Kasumi-1 (cell line): Measurements from ENCODE around the gene TERF2IP.

Experiments
- DNase-seq, 2 experiments: peaks; one replicate each; lab custom pipeline; 2025; lab: John Stamatoyannopoulos, UW

Gene TERF2IP

DNA sequence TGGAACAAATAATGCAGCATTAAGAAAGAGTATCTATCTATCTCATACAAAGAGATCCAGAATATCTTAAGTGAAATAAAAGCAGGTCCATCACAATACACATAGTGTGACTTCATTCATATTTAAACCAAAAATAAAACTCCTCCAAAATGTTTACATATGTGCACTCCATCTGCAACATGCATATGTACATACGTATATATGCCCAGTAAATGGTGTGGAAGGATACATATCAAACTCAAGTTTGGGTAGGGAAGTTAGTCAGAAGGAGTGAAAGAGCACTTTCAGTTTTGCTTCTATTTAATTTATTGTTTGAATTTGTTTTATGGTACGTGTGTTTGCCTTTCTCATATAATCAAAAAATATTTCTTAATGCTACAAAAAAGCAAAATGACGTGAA is 12.5 kb upstream of the TERF2IP start:
- DNase-seq, result no peak

GRCh38 chr16:75640598-75640997 is 7.0 kb upstream of the TERF2IP start:
- DNase-seq, result no peak

GRCh38 chr16:75644240-75645012 is 3.1 kb upstream of the TERF2IP start:
- no peak for DNase-seq

DNA sequence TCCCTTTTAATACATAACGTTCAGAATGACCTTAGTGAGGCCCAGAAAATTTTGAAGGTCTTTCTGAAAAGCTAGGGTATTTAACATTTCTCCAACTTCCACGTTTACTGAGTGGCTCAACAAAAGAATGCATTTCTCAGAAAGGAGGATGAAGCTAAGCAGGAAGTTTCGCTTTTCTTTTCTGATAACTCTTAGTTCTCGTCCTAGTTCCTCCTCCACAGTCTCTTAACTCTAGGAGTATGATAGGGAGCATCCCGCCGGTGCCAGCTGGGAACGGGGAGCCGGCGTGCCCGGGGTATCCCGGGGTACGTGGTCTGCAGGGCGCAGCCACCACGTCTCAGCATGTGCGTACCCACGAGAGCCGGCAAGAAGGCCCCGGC is 471 bp upstream of the TERF2IP start:
- DNase-seq, result peak in 1 of 2 experiments; percentile 37

DNA sequence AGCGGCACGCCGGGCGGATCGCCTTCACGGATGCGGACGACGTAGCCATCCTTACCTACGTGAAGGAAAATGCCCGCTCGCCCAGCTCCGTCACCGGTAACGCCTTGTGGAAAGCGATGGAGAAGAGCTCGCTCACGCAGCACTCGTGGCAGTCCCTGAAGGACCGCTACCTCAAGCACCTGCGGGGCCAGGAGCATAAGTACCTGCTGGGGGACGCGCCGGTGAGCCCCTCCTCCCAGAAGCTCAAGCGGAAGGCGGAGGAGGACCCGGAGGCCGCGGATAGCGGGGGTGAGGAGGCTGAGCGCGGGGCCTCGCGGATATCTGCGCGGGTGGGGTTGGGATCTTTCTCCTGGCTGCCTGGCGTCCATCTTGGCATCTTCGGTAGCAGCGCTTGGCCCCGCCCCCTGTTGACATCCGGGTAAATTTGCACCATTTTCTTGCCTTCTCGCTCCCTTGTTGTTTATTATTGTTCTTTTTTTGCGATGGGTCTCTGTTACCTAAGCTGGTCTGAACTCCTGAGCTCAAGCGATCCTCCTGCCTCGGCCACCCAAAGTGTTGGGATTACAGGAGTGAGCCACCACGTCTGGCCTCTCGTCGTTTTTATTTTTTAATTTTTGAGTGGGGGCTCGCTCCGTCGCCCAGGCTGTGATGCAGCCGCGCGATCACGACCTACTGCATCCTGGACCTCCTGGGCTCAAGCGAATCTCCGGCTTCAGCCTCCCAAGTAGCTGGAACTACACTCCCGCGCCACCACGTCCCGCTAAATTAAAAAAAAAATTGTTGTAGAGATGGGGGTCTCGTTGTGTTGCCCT is 898 bp downstream of the TERF2IP start:
- peak; percentile 58 to 77 for DNase-seq

GRCh38 chr16:75653922-75654321 is 6.3 kb downstream of the TERF2IP start:
- no peak for DNase-seq

DNA sequence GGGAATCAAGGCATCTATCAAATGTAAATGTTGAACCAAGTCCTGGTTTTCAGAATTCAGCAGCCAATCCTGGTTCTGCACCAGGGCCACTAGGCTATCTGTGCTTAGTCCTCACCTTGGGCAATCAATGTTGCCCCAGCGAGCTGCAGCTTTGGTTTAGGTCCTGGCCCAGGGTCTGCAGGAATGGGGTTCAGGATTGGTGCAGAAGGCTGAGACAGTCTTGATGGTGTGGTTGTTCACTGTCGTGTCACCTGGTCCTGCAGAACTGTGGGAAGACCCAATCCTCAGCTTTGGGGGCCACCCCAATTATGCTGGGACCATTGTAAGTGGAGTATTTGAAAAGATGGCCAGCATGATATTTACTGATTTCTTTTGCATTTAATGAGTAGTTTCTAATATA is 10.6 kb downstream of the TERF2IP start:
- no peak for DNase-seq

GRCh38 chr16:75660321-75660720 is 12.7 kb downstream of the TERF2IP start:
- DNase-seq, result no peak

- no peak for DNase-seq
These were observed 13.2 kb downstream of the TERF2IP start for GRCh38 chr16:75660726-75661302.

DNA sequence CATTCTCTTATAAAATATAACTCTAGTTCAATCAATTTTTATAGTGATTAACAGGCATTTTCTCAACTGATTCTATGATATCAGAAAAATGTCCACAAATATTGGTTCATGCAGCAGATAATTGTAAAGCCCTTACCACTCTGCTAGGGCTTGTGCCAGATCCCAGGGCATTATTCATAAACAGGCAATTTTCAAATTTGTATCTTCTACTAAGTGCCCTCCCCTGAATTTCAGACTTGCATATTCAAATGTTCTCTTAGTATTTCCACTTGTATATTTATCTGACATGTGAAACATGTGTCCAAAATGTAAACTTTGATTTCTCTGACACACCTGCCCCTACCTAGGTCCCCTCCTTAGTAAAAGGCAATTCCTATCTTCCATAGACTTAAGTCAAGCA is 19.9 kb downstream of the TERF2IP start:
- no peak for DNase-seq

DNA sequence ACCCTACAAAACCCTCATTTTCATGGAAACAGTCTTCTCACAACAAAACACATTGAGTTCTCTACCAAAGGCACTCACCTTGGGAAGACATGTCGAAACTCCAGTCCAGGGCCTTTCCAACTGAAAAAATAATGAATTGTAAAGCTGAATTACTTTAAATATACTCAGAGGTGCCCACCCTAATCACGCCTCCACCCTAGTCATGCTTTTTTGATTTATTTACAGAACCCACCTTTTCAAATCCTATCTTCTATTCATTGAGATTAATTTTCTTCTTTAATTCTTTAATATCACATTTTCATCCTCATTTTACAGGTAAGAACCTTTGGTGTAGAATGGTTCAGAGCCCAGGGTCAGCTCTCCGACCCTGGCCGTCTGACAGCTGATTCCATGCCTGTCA is 29.3 kb downstream of the TERF2IP start, which contains the start of gene CPHXL2:
Gene CPHXL2 (minus strand): TSS at position 101 of the 400 bp plus-strand sequence. CDS start 10 bp downstream, at position 91.
- no peak for DNase-seq

DNA sequence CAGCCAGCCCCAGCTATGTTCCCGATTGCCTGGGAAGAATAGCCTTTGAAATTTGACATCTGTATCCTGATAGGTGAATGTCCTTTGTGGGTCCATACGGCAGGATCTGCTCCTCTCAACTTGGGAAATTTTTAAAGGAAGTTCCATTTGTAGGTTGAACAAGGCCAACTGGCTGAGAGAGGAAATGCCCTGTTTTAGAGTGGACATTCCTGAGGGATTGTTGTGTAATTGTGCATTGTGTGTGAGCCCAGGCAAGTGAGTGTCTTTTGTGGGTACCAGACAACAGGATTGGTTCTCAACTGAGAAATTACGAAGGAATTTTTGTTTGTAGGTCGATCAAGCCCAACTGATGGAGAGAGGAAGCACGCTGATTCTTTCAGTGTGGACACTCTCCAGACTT is 31.8 kb downstream of the TERF2IP start:
- DNase-seq, result no peak

GRCh38 chr16:75682308-75682707 is 34.7 kb downstream of the TERF2IP start:
- DNase-seq, result no peak

DNA sequence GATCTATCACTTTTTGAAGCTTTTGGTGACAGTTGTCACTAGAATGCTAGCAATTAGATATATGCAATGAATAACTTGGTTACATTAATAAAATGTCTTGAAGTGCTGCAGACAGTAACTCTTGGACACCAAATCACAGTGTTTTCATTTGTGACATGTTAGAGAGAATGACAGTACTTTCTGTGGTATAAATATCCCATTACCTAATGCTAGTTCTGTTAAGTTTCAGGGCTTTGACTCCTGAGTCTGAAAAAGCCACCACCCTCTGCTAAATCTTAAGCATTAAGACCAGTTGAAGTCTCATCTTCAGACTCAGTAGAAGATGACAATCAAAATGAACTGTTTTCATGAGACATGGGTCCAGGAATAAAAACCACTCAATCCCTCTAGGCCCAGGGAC is 39.8 kb downstream of the TERF2IP start:
- no peak for DNase-seq

- DNase-seq, result no peak
These were observed 48.1 kb downstream of the TERF2IP start for GRCh38 chr16:75695708-75696107.

GRCh38 chr16:75697571-75697970 is 50.0 kb downstream of the TERF2IP start:
- no peak for DNase-seq

GRCh38 chr16:75701361-75701760 is 53.8 kb downstream of the TERF2IP start, which contains the start of gene DUXB:
DUXB (minus strand) TSS chr16:75701461; CDS start chr16:75701418, 43 bp downstream.
- no peak for DNase-seq

- DNase-seq, result no peak
These were observed 54.7 kb downstream of the TERF2IP start for GRCh38 chr16:75702242-75702641.

DNA sequence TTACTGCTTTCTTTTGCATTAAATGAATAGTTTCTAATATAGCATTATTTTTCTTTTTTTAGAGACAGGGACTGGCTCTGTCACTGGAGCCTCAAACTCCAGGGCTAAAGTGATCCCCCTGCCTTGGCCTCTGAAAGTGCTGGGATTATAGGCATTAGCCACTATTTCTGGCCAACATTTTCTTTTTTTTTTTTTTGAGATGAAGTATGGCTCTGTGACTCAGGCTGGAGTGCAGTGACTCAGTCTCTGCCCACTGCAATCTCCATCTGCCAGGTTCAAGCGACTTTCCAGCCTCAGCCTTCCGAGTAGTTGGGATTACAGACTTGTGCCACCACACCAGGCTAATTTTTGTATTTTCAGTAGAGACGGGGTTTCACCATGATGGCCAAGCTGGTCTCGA is 55.7 kb downstream of the TERF2IP start:
- DNase-seq, result no peak
